GM19324 (cell line): ENCODE results near the gene CD58.

Experiments used
- ATAC-seq: cut with Tn5 transposase; IDR thresholded peaks from one replicate; pipeline ENCODE4 v1.9.1; 2021; ENCODE audit warnings: mild to moderate bottlenecking, moderate library complexity; ENCODE audit not compliant: unreplicated experiment, low FRiP score

Gene CD58

GRCh38 chr1:116515702-116516101 lies 55.1 kb downstream of the CD58 start:
- peak; percentile 6 for ATAC-seq

- peak; percentile 71 for ATAC-seq
Observed at GRCh38 chr1:116514708-116515525, 55.9 kb downstream of the CD58 start.

- ATAC-seq = no peak
Observed at GRCh38 chr1:116513956-116514355, 56.9 kb downstream of the CD58 start.

- ATAC-seq = no peak
Observed at GRCh38 chr1:116511459-116512019, 59.3 kb downstream of the CD58 start.

GRCh38 chr1:116510361-116510760 lies 60.5 kb downstream of the CD58 start:
- ATAC-seq = no peak

GRCh38 chr1:116508984-116509980 lies 61.5 kb downstream of the CD58 start:
- ATAC-seq = peak; percentile 37

GRCh38 chr1:116508085-116508983 lies 62.5 kb downstream of the CD58 start:
- no peak for ATAC-seq

- ATAC-seq = no peak
Observed at GRCh38 chr1:116507631-116508030, 63.2 kb downstream of the CD58 start.

GRCh38 chr1:116506132-116507004 lies 64.5 kb downstream of the CD58 start:
- no peak for ATAC-seq

- peak; percentile 86 for ATAC-seq
Observed at GRCh38 chr1:116504308-116505156, 66.3 kb downstream of the CD58 start.

GRCh38 chr1:116503546-116504307 lies 67.1 kb downstream of the CD58 start:
- no peak for ATAC-seq

GRCh38 chr1:116502671-116503314 lies 68.0 kb downstream of the CD58 start:
- no peak for ATAC-seq

- ATAC-seq = no peak
Observed at GRCh38 chr1:116501870-116502244, 69.0 kb downstream of the CD58 start.

GRCh38 chr1:116501125-116501869 lies 69.5 kb downstream of the CD58 start:
- no peak for ATAC-seq

GRCh38 chr1:116498789-116499628 lies 71.8 kb downstream of the CD58 start:
- ATAC-seq = peak; percentile 44
